Measurements from ENCODE around the gene ARMH2.

DNA sequence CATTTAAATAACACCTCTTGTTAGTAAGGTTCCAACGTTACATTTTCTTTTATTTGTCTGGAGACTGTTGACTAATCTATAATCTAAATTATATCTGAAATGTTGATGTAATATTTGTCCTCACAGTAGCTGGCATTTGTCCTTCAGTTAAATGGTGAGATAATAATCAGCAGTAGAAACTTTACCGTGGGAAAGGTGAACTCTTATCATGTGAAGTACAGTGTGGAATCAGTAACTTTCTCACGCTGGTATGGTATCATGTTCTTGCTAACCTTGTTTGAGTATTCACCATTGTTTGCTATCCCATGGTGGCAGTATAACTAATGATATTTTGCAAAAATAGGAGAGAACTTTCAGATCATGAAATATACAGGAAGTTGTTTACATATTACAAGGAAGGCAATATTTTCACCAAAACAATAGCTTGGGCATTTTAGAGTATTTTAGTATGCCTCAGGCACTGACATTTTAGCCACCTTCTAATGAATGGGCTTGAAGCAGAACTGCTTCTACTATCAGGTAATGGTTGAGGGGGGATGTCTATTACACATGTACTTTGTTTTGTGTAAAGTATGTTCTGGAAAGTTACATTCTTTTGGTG lies 19.2 kb downstream of the ARMH2 start:
- TF ChIP-seq, protein P1, sequence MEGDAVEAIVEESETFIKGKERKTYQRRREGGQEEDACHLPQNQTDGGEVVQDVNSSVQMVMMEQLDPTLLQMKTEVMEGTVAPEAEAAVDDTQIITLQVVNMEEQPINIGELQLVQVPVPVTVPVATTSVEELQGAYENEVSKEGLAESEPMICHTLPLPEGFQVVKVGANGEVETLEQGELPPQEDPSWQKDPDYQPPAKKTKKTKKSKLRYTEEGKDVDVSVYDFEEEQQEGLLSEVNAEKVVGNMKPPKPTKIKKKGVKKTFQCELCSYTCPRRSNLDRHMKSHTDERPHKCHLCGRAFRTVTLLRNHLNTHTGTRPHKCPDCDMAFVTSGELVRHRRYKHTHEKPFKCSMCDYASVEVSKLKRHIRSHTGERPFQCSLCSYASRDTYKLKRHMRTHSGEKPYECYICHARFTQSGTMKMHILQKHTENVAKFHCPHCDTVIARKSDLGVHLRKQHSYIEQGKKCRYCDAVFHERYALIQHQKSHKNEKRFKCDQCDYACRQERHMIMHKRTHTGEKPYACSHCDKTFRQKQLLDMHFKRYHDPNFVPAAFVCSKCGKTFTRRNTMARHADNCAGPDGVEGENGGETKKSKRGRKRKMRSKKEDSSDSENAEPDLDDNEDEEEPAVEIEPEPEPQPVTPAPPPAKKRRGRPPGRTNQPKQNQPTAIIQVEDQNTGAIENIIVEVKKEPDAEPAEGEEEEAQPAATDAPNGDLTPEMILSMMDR (IDR thresholded peaks at IDR 0.05) = no peak
- TF ChIP-seq POLR2A (IDR thresholded peaks at IDR 0.05) = no peak
